GF-D8 (cell line): Measurements from ENCODE around the gene COL4A2.
A peak's percentile ranks its signal among the peaks of the same experiment; 100 is the strongest.

Experiments
- DNase-seq: peaks from one replicate; lab custom pipeline; 2025; lab: John Stamatoyannopoulos, UW

Gene COL4A2

DNA sequence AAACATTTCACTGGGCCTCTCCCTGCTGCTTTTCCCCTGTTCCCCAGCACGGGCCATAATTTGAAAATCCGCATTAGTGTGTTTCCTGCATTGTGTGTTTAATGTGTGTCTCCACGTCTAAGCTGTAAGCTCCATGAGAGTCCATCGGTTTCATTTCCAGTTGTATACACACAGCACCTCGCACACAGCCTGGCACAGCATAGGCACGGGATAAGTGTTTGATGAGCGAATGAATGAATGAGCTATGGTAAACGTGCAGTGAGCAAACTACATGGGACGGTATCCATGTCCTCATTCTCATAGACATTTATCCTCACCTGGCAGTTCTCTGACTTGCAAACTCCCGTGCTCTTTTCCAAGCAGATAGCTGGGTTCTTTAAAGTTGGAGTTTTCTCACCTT is 148.4 kb downstream of the COL4A2 start:
- no peak for DNase-seq

GRCh38 chr13:110455941-110456340 is 148.9 kb downstream of the COL4A2 start:
- DNase-seq: peak; percentile 82

DNA sequence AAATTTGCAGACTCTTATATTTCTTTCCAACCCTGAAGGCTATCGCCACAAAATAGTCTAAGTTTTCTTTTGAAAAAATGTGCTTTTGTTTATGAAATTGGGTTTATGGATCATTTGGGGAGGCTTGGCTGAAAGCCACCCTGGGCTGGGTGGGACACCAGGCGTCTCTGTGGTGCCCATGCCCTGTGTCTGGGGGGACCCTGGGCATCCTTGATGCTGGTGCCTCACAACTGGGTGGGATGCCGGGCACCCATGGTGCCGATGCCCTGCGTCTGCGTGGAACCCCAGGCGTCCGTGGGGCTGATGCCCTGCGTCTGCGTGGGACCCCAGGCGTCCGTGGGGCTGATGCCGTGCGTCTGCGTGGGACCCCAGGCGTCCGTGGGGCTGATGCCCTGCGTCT is 149.5 kb downstream of the COL4A2 start:
- no peak for DNase-seq

DNA sequence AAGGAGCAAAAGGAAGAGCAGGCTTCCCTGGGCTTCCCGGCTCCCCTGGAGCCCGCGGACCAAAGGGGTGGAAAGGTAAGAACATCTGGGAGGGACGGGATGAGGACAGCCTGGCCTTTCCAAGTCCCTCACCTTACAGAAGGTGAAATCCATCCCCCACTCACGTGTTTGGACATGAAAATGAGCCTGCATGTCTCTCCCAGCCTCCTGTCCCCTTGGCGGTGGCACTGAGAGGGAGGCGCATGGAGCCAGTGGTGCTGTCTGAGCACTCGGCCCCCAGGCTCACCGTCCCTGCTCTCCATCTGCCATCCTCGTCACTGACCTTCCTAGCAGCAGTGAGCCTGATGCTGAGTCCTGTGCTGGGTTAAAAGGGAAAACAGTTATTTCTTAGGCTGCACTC is 150.3 kb downstream of the COL4A2 start:
- DNase-seq: no peak

- DNase-seq: no peak
These were observed 150.9 kb downstream of the COL4A2 start for GRCh38 chr13:110458017-110458416.

DNA sequence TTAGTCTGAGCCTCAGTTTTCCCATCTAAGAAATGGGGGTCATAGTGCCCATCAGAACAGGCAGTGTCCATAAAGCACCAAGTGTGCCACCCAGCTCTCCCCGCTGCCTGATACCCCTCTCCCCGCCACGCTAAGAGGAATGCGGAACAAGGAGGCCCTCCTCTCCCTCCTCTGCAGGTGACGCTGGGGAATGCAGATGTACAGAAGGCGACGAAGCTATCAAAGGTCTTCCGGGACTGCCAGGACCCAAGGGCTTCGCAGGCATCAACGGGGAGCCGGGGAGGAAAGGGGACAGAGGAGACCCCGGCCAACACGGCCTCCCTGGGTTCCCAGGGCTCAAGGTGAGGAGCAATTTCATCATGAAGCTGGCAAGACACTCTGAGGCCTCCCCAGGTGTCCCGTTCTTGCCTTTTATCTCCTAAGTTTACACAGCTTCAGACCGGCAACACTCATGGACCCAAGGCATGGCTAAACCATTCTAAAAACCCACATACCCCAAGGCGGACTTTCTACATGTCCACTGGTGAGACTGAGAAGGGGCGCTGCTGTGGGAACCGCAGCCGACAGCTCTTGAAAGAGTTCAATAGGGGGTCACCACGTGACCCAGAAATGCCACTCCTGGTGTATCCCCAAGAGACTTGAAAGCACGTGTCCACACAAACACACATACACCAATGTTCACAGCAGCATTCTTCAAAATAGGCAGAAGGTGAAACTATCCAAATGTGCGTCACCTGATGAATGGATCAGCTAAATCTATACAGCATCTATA is 151.7 kb downstream of the COL4A2 start:
- no peak for DNase-seq

- DNase-seq: no peak
These were observed 155.0 kb downstream of the COL4A2 start for GRCh38 chr13:110462091-110462490.

DNA sequence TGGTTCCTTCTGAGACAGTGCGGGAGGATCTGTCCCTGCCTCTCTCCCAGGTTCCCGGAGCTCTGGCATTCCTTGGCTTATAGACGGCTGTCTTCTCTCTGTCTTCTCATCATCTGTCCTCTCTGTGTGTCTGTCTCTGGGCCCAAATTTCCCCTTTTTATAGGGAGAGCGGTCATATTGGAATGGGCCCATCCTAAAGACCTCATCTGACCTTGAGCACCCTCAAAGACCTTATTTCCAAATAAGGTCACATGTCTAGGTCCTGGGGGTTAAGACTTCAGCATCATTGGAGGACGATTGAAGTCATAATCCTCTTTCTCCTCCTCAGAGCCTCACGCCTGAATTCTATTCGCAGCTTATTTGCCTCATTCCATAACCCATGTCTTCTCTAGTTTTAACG is 156.1 kb downstream of the COL4A2 start:
- no peak for DNase-seq

DNA sequence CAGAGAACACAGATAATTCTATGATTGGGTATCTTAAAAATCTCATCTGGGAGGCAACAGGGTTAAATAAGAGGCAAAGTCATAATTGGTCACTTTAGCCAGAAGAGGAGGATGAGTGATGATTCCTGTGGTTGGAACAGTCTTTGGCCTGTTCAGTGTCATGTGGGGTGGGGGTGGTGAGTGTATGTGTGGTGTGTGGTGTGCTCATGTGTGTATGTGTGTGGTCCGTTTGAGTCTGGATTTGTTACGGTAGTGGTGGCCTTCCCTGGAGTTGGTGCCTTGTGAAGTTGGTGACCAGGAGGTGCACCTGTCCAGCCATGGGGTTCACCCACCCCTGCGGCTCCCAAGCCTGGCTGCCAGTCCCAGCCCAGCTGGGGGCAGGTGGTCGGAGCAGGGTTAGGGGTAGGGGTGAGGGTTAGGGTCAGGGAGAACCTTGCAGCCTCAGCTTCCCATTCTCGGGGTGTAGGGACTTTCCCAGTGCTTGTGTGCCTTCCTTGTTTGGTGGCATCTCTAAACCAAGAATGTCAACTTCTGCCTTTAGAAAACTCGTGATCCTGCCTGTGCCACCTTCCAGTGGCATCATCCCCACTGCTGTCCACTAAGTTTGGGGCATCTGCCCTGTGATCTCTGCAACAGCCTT is 156.9 kb downstream of the COL4A2 start:
- no peak for DNase-seq

- no peak for DNase-seq
These were observed 157.7 kb downstream of the COL4A2 start for GRCh38 chr13:110464556-110465333.

DNA sequence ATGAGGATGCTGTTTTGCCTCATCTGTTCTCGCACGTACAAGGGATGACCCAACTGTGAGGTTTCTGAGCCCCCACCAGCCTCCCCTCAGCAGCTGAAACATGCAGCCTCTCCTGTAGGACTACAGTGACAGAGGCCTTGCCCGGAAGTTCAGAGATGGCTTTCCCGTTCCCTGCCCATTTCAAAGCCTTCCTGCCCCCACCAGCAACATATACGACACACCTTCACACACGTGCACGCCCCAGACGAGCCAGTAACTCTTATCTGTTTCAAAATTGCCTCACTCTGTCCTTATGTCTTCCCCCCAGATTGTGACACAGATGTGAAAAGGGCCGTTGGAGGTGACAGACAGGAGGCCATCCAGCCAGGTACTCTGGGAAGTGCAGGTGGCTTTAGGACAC is 158.6 kb downstream of the COL4A2 start:
- no peak for DNase-seq

- no peak for DNase-seq
These were observed 159.3 kb downstream of the COL4A2 start for GRCh38 chr13:110466266-110466915.

- DNase-seq: no peak
These were observed 160.5 kb downstream of the COL4A2 start for GRCh38 chr13:110467516-110468110.

- DNase-seq: no peak
These were observed 162.0 kb downstream of the COL4A2 start for GRCh38 chr13:110468986-110469495.

- no peak for DNase-seq
These were observed 162.5 kb downstream of the COL4A2 start for GRCh38 chr13:110469597-110469996.

DNA sequence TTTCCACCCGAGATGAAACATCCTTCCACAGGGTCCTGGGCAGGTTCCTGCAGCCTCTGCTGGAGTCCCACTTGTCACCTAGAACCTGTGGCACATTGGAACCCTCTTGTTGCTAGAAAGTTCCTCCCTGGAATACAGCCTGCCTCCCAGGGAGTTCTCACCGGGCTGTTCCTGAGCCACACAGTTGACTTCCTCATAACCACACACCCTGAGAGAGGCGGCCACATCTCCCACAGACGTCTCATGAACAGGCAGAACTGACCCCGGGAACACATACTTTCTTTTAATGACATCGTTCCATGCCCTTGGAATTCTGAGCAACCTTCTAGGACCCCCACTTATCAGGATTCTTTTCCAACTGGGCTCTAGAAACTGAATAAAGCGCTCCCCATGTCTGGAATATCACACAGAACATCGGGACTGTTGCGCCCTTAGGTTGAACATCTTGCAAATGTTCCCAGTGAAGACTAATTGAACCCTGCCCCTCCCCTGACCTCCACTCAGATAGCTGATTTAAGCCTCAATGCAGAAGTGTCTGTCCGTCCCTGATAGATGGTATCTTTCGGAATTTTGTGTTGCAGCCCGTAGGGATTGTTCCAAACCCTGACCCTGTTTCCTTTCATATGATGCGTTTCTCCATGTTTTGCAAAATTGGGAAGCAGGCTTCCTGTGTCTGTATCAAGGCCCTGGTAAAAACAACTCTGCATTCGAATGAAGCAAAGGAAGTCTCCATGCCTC is 163.4 kb downstream of the COL4A2 start:
- no peak for DNase-seq

- no peak for DNase-seq
These were observed 164.2 kb downstream of the COL4A2 start for GRCh38 chr13:110471156-110471832.

GRCh38 chr13:110471833-110472162 is 164.7 kb downstream of the COL4A2 start:
- DNase-seq: peak; percentile 95

GRCh38 chr13:110472904-110473563 is 165.9 kb downstream of the COL4A2 start:
- no peak for DNase-seq

DNA sequence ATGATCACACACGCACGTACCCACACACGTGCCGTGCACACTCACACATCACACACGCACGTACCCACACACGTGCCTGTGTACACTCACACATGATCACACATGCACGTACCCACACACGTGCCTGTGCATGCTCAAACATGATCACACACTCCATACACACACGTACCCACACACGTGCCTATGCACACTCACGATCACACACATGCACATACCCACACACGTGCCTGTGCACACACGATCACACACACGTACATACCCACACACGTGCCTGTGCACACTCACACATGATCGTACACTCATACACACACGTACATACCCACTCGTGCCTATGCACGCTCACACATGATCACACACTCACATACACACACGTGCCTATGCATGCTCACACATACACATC is 167.6 kb downstream of the COL4A2 start:
- DNase-seq: no peak
